HG03025 (cell line): ENCODE data around the gene STRN4.
"Not testable (repeated sequence)": the region's sequence is repeated elsewhere in the genome, so short reads cannot be mapped to it uniquely, and the experiment has no call there.

ENCODE experiments used
- ATAC-seq: cut with Tn5 transposase; IDR thresholded peaks from one replicate; pipeline ENCODE4 v1.9.1; 2021; ENCODE audit warnings: mild to moderate bottlenecking, moderate library complexity; ENCODE audit not compliant: unreplicated experiment, low FRiP score

STRN4 gene

GRCh38 chr19:46715620-46715974, 30.7 kb downstream of the STRN4 start:
- ATAC-seq = no peak

- no peak for ATAC-seq
Observed at GRCh38 chr19:46714444-46715106, 31.7 kb downstream of the STRN4 start.

GRCh38 chr19:46713781-46714443, 32.3 kb downstream of the STRN4 start:
- ATAC-seq = no peak

GRCh38 chr19:46712768-46713338, 33.4 kb downstream of the STRN4 start:
- not testable (repeated sequence) for ATAC-seq

- no peak for ATAC-seq
Observed at GRCh38 chr19:46710687-46711086, 35.6 kb downstream of the STRN4 start.

GRCh38 chr19:46704379-46705076, 41.7 kb downstream of the STRN4 start:
- ATAC-seq = no peak

- no peak for ATAC-seq
Observed at GRCh38 chr19:46700704-46701103, 45.5 kb downstream of the STRN4 start.

GRCh38 chr19:46698395-46699321, 47.6 kb downstream of the STRN4 start:
- ATAC-seq = no peak

GRCh38 chr19:46697204-46697960, 48.9 kb downstream of the STRN4 start:
- no peak for ATAC-seq

GRCh38 chr19:46696866-46697203, 49.4 kb downstream of the STRN4 start:
- no peak for ATAC-seq

- no peak for ATAC-seq
Observed at GRCh38 chr19:46696052-46696451, 50.2 kb downstream of the STRN4 start.

- ATAC-seq = no peak
Observed at GRCh38 chr19:46693760-46694159, 52.5 kb downstream of the STRN4 start.

GRCh38 chr19:46692918-46693722, 53.1 kb downstream of the STRN4 start:
- no peak for ATAC-seq

- no peak for ATAC-seq
Observed at GRCh38 chr19:46691948-46692347, 54.3 kb downstream of the STRN4 start.

- ATAC-seq = no peak
Observed at GRCh38 chr19:46691104-46691503, 55.1 kb downstream of the STRN4 start.

GRCh38 chr19:46689358-46689757, 56.9 kb downstream of the STRN4 start:
- ATAC-seq = no peak

GRCh38 chr19:46687438-46688145, 58.7 kb downstream of the STRN4 start:
- ATAC-seq = no peak

- ATAC-seq = no peak
Observed at GRCh38 chr19:46685189-46685588, 61.1 kb downstream of the STRN4 start.
